ENCODE measurements around the gene RBBP4. TPM values are rescaled to one million over a fixed set of nuclear protein-coding genes. Genes with fewer than 3 reads are reported as not detected.
A peak's percentile ranks its signal among the peaks of the same experiment; 100 is the strongest.
"Not testable (repeated sequence)": the region's sequence is repeated elsewhere in the genome, so short reads cannot be mapped to it uniquely, and the experiment has no call there.

RBBP4 gene
- total and polyA plus RNA-seq, 5 donors: 52.7 to 114 (median 109) TPM

GRCh38 chr1:32711221-32711620 lies 60.2 kb downstream of the RBBP4 start:
- H3K27ac ChIP-seq (ENCODE audit: low read length); H3K27me3 ChIP-seq (ENCODE audit: control insufficient read depth, insufficient read depth); H3K4me3 ChIP-seq (ENCODE audit: low read length); H3K9me3 ChIP-seq (ENCODE audit: control insufficient read depth, low read length); H3K4me1 ChIP-seq (ENCODE audit: control insufficient read depth, insufficient read depth, low read length); ATAC-seq: not testable (repeated sequence)
- DNase-seq: peak in 1 of 3 donors; percentile 7
- intact Hi-C loops (cut with DNase I): loop anchor here in 2 of 4 donors (10.0 kb wide), 3 partner anchors 64 to 374 kb away; partner anchors contain the start of genes AZIN2 (in 1 of the 2) and FNDC5 (in 1 of the 2)
- WGBS: 75% methylated on average over 4 of the region's 4 CpGs

DNA sequence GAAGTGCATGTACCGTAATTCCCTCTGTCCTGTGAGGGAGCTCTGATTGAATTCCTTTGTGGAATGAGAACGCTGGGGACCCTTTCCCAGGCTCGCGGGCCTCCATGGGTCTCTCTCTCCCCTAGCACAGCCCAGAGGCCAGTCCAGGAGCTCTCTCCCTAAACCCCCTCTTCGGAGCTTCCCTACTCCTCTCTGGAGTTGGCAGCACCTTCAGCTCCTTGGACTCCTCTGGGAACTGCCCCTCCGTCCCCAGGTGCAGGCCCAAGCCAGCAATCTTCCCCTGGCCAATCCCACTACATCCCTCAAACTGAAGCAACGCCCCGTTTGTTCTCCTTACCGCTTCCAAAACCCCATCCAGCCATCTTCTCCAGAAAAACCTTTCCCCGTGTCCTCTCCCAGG lies 62.1 kb downstream of the RBBP4 start:
- Histone ChIP-seq H3K27ac (ENCODE audit: low read length) (no peak overlapping the region), H3K4me3 (ENCODE audit: low read length) (no peak overlapping the region), H3K27me3 (ENCODE audit: control insufficient read depth, insufficient read depth) (no peaks in the 10 kb centered on the region), H3K9me3 (ENCODE audit: control insufficient read depth, low read length) (no peaks in the 10 kb centered on the region), H3K4me1 (ENCODE audit: control insufficient read depth, insufficient read depth, low read length) (no peaks in the 10 kb centered on the region)
- no peak for ATAC-seq
- intact Hi-C loops (cut with DNase I): loop anchor here in 3 of 4 donors (2.0 to 10.0 kb wide), 4 partner anchors 60 to 372 kb away; partner anchors contain the start of genes AZIN2 (in 1 of the 3) and FNDC5 (in 1 of the 3)
- DNase-seq: peak in 1 of 3 donors; percentile 19
- WGBS: 86% methylated on average over 10 of the region's 10 CpGs

- Histone ChIP-seq H3K9me3 (ENCODE audit: control insufficient read depth, low read length) (no peaks in the 10 kb centered on the region), H3K27me3 (ENCODE audit: control insufficient read depth, insufficient read depth) (no peaks in the 10 kb centered on the region), H3K27ac (ENCODE audit: low read length) (no peak overlapping the region), H3K4me3 (ENCODE audit: low read length) (no peak overlapping the region), H3K4me1 (ENCODE audit: control insufficient read depth, insufficient read depth, low read length) (no peaks in the 10 kb centered on the region)
- intact Hi-C loops (cut with DNase I): loop anchor here in 2 of 4 donors (10.0 kb wide), 3 partner anchors 61 to 371 kb away; partner anchors contain the start of genes AZIN2 (in 1 of the 2) and FNDC5 (in 1 of the 2)
- ATAC-seq (no peak), DNase-seq (no peak)
- 86% methylated on average over 4 of the region's 4 CpGs for WGBS
These were observed 63.3 kb downstream of the RBBP4 start for GRCh38 chr1:32714277-32714676.

DNA sequence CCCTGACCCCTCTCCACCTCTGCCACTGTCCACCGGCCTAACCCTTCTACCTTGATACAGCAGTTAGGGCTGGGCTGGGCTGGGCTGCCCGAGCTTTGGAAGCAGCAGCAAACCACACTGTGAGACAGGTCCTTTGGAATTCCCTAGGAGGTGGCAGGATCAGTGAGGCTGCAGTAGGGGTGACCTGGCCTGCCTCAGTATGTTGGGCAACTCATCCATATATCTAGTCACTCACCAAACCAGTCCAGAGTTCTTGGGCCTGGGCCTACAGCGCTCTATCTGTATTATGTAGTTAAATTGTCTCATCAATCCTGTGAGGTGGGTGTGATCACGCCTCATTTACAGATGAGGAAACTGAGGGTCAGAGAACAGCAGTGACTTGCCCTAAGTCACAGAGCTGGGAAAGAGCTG lies 64.9 kb downstream of the RBBP4 start:
- H3K4me1 ChIP-seq (ENCODE audit: control insufficient read depth, insufficient read depth, low read length): no peaks in the 10 kb centered on the region
- H3K9me3 ChIP-seq (ENCODE audit: control insufficient read depth, low read length): no peaks in the 10 kb centered on the region
- ATAC-seq (no peak), DNase-seq (peak in 1 of 3 donors; percentile 13)
- no peaks in the 10 kb centered on the region for H3K27me3 ChIP-seq (ENCODE audit: control insufficient read depth, insufficient read depth)
- no peak overlapping the region for H3K4me3 ChIP-seq (ENCODE audit: low read length)
- intact Hi-C loops (cut with DNase I): loop anchor here in 2 of 4 donors (10.0 kb wide), 3 partner anchors 59 to 369 kb away; partner anchors contain the start of genes AZIN2 (in 1 of the 2) and FNDC5 (in 1 of the 2)
- 96% methylated on average over 4 of the region's 4 CpGs for WGBS
- no peak overlapping the region for H3K27ac ChIP-seq (ENCODE audit: low read length)

- no peaks in the 10 kb centered on the region for H3K9me3 ChIP-seq (ENCODE audit: control insufficient read depth, low read length)
- WGBS: 27% methylated on average over 9 of the region's 9 CpGs
- DNase-seq (peak; percentile 53 to 78 (median 73)), ATAC-seq (peak; percentile 52 to 75)
- H3K27ac ChIP-seq (ENCODE audit: low read length): no peak overlapping the region
- H3K4me1 ChIP-seq (ENCODE audit: control insufficient read depth, insufficient read depth, low read length): no peaks in the 10 kb centered on the region
- H3K4me3 ChIP-seq (ENCODE audit: low read length): no peak overlapping the region
- H3K27me3 ChIP-seq (ENCODE audit: control insufficient read depth, insufficient read depth): no peaks in the 10 kb centered on the region
- intact Hi-C loops (cut with DNase I): loop anchor here in 2 of 4 donors (10.0 kb wide), 3 partner anchors 58 to 368 kb away; partner anchors contain the start of genes AZIN2 (in 1 of the 2) and FNDC5 (in 1 of the 2)
These were observed 65.5 kb downstream of the RBBP4 start for GRCh38 chr1:32716312-32717148.

- WGBS: 93% methylated on average over 4 of the region's 4 CpGs
- Histone ChIP-seq H3K4me3 (ENCODE audit: low read length) (no peak overlapping the region), H3K27me3 (ENCODE audit: control insufficient read depth, insufficient read depth) (no peaks in the 10 kb centered on the region), H3K27ac (ENCODE audit: low read length) (no peak overlapping the region), H3K9me3 (ENCODE audit: control insufficient read depth, low read length) (no peaks in the 10 kb centered on the region), H3K4me1 (ENCODE audit: control insufficient read depth, insufficient read depth, low read length) (no peaks in the 10 kb centered on the region)
- intact Hi-C loops (cut with DNase I): loop anchor here in 2 of 4 donors (10.0 kb wide), 3 partner anchors 57 to 367 kb away; partner anchors contain the start of genes AZIN2 (in 1 of the 2) and FNDC5 (in 1 of the 2)
- no peak for ATAC-seq
- DNase-seq: peak in 1 of 3 donors; percentile 8
These were observed 66.5 kb downstream of the RBBP4 start for GRCh38 chr1:32717503-32717902.

- DNase-seq (no peak), ATAC-seq (no peak)
- WGBS: 74% methylated on average over 2 of the region's 2 CpGs
- intact Hi-C loops (cut with DNase I): loop anchor here in 2 of 4 donors (10.0 kb wide), 3 partner anchors 57 to 367 kb away; partner anchors contain the start of genes AZIN2 (in 1 of the 2) and FNDC5 (in 1 of the 2)
- Histone ChIP-seq H3K4me3 (ENCODE audit: low read length) (no peak overlapping the region), H3K27ac (ENCODE audit: low read length) (no peak overlapping the region), H3K4me1 (ENCODE audit: control insufficient read depth, insufficient read depth, low read length) (no peaks in the 10 kb centered on the region), H3K27me3 (ENCODE audit: control insufficient read depth, insufficient read depth) (no peaks in the 10 kb centered on the region), H3K9me3 (ENCODE audit: control insufficient read depth, low read length) (no peaks in the 10 kb centered on the region)
These were observed 67.0 kb downstream of the RBBP4 start for GRCh38 chr1:32718036-32718435.

GRCh38 chr1:32718527-32718926 lies 67.5 kb downstream of the RBBP4 start:
- no peak overlapping the region for H3K27ac ChIP-seq (ENCODE audit: low read length)
- H3K4me3 ChIP-seq (ENCODE audit: low read length): no peak overlapping the region
- H3K9me3 ChIP-seq (ENCODE audit: control insufficient read depth, low read length): no peaks in the 10 kb centered on the region
- DNase-seq (peak in 1 of 3 donors; percentile 10), ATAC-seq (no peak)
- no peaks in the 10 kb centered on the region for H3K4me1 ChIP-seq (ENCODE audit: control insufficient read depth, insufficient read depth, low read length)
- no peaks in the 10 kb centered on the region for H3K27me3 ChIP-seq (ENCODE audit: control insufficient read depth, insufficient read depth)
- intact Hi-C loops (cut with DNase I): loop anchor here in 2 of 4 donors (10.0 kb wide), 3 partner anchors 56 to 366 kb away; partner anchors contain the start of genes AZIN2 (in 1 of the 2) and FNDC5 (in 1 of the 2)
- 90% methylated on average over 1 of the region's 1 CpG for WGBS

GRCh38 chr1:32719681-32720275 lies 68.8 kb downstream of the RBBP4 start:
- Histone ChIP-seq H3K27me3 (ENCODE audit: control insufficient read depth, insufficient read depth) (no peaks in the 10 kb centered on the region), H3K27ac (ENCODE audit: low read length) (no peak overlapping the region), H3K4me1 (ENCODE audit: control insufficient read depth, insufficient read depth, low read length) (peaks cover under 1% of the 10 kb centered on the region), H3K4me3 (ENCODE audit: low read length) (no peak overlapping the region), H3K9me3 (ENCODE audit: control insufficient read depth, low read length) (no peaks in the 10 kb centered on the region)
- ATAC-seq: no peak
- intact Hi-C loops (cut with DNase I): loop anchor here in 2 of 4 donors (10.0 kb wide), 3 partner anchors 55 to 365 kb away; partner anchors contain the start of genes AZIN2 (in 1 of the 2) and FNDC5 (in 1 of the 2)
- WGBS: 86% methylated on average over 4 of the region's 4 CpGs
- DNase-seq: peak in 1 of 3 donors; percentile 14

DNA sequence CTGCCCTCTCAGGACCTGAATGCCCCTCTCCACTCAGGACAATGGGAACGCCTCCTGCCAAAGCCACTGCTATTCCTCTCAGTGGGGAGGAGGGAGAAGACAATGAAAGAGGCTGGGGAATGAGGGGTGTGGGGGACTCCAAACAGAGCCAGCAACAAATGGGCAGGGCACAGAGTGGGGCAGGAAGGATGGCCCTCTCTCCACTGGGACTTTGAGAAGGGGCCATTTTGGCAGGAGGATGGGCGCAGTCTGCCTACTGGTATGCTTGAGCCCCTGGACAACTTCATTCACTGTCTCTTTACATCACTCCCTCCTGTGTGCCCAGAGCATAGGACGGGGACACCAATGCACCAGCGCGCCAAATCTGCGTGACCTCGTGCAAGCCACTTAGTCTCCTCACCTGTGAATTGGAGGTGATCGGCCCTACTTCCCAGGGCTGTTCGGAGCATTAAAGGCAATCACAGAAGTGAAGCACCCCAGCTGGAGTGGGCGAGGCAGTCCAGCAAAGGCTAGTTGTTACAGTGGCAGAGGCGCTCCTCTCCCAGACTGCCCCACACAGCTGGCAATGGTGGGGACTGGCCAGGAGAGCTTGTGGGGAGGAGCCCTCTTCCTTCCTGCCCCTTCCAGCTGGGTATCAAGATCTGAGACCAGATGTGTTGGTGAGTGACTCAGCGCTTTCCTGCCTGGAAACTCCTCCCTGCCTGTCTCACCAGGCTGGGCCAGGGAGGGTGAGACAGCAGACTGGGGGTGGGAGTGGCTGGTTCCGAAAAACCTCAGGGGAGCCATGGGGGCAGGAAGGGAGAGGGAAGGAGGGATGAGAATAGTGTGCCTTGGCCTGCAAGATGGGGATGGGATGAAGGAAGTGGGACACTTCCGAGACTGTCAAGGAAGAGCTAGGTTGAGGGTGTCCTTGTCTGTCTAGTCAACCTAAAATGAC lies 73.9 kb downstream of the RBBP4 start:
- intact Hi-C loops (cut with DNase I): no loop called here
- DNase-seq: peak; percentile 73 to 80 (median 79)
- H3K27ac ChIP-seq (ENCODE audit: low read length): no peak overlapping the region

More for the DNA sequence above, 73.9 kb downstream of the RBBP4 start:
- no peaks in the 10 kb centered on the region for H3K9me3 ChIP-seq (ENCODE audit: control insufficient read depth, low read length)
- peaks cover 9% of the 10 kb centered on the region for H3K4me1 ChIP-seq (ENCODE audit: control insufficient read depth, insufficient read depth, low read length)
- WGBS: 56% methylated on average over 14 of the region's 14 CpGs
- H3K4me3 ChIP-seq (ENCODE audit: low read length): no peak overlapping the region
- ATAC-seq: peak; percentile 87 to 97
- H3K27me3 ChIP-seq (ENCODE audit: control insufficient read depth, insufficient read depth): no peaks in the 10 kb centered on the region

Data from right cardiac atrium (tissue), 5 donors.